Hindlimb muscle (tissue), 1 donor: ENCODE results near the gene AQP11. TPM values are rescaled to one million over a fixed set of nuclear protein-coding genes. Genes with fewer than 3 reads are reported as not detected.
"Not testable (repeated sequence)": the region's sequence is repeated elsewhere in the genome, so short reads cannot be mapped to it uniquely, and the experiment has no call there.

Experiments used
- DNase-seq: peaks from one replicate; pipeline ENCODE4 v3.0.0-alpha.2; 2013
- polyA plus RNA-seq: library from polyadenylated mRNA; unstranded; fragments of 120-200 nt; gene quantifications from one replicate; pipeline ENCODE4 v1.2.1, GENCODE V29; 2013; ENCODE audit not compliant: insufficient read length

AQP11 gene
- polyA plus RNA-seq, 1 donor, result 1.5 TPM

GRCh38 chr11:77593883-77594282 is 4.1 kb downstream of the AQP11 start:
- DNase-seq, result no peak

GRCh38 chr11:77596626-77597025 is 6.9 kb downstream of the AQP11 start:
- DNase-seq, result no peak

- no peak for DNase-seq
Measured at GRCh38 chr11:77598195-77598594, 8.4 kb downstream of the AQP11 start.

GRCh38 chr11:77602381-77603088 is 12.8 kb downstream of the AQP11 start:
- no peak for DNase-seq

GRCh38 chr11:77604281-77604680 is 14.5 kb downstream of the AQP11 start:
- DNase-seq, result no peak

GRCh38 chr11:77609234-77609633 is 19.5 kb downstream of the AQP11 start:
- DNase-seq, result no peak

GRCh38 chr11:77611921-77612320 is 22.2 kb downstream of the AQP11 start:
- no peak for DNase-seq

- no peak for DNase-seq
Measured at GRCh38 chr11:77617892-77618291, 28.1 kb downstream of the AQP11 start.

GRCh38 chr11:77619576-77620198 is 29.9 kb downstream of the AQP11 start:
- DNase-seq, result peak; percentile 19

GRCh38 chr11:77630157-77630710 is 40.5 kb downstream of the AQP11 start:
- no peak for DNase-seq

GRCh38 chr11:77633926-77634325 is 44.2 kb downstream of the AQP11 start:
- not testable (repeated sequence) for DNase-seq

GRCh38 chr11:77636731-77637344 is 47.1 kb downstream of the AQP11 start:
- DNase-seq, result no peak

GRCh38 chr11:77637345-77638165 is 47.8 kb downstream of the AQP11 start, which contains the start of gene CLNS1A:
Gene CLNS1A, minus strand, starts transcription at chr11:77637794. Its CDS starts 80 bp downstream, at chr11:77637714.
- DNase-seq, result peak; percentile 89

- DNase-seq, result no peak
Measured at GRCh38 chr11:77642228-77642627, 52.5 kb downstream of the AQP11 start.

GRCh38 chr11:77644887-77645286 is 55.1 kb downstream of the AQP11 start:
- DNase-seq, result no peak

- DNase-seq, result no peak
Measured at GRCh38 chr11:77647654-77648305, 58.0 kb downstream of the AQP11 start.

GRCh38 chr11:77650123-77650522 is 60.4 kb downstream of the AQP11 start:
- no peak for DNase-seq

GRCh38 chr11:77654770-77655434 is 65.1 kb downstream of the AQP11 start:
- no peak for DNase-seq

GRCh38 chr11:77656362-77656761 is 66.6 kb downstream of the AQP11 start:
- DNase-seq, result no peak

- no peak for DNase-seq
Measured at GRCh38 chr11:77658213-77659013, 68.7 kb downstream of the AQP11 start.
